Stimulated activated CD4-positive, alpha-beta T cell treated with anti-CD3 and anti-CD28 coated beads, Interleukin-1b, Interleukin-23, amount 100 ng/mL, for 48 hours (primary cell): ENCODE measurements around the gene LCT.
"Not testable (repeated sequence)": the region's sequence is repeated elsewhere in the genome, so short reads cannot be mapped to it uniquely, and the experiment has no call there.

ENCODE experiments used
- DNase-seq: peaks from one replicate; pipeline ENCODE4 v3.0.0-alpha.2; 2020

Gene LCT

GRCh38 chr2:135831180-135831812 is 5.7 kb downstream of the LCT start:
- DNase-seq = no peak

- no peak for DNase-seq
Observed at GRCh38 chr2:135829378-135830135, 7.4 kb downstream of the LCT start.

GRCh38 chr2:135826544-135826943 is 10.4 kb downstream of the LCT start:
- DNase-seq = no peak

- no peak for DNase-seq
Observed at GRCh38 chr2:135825550-135826176, 11.3 kb downstream of the LCT start.

GRCh38 chr2:135825131-135825530 is 11.9 kb downstream of the LCT start:
- no peak for DNase-seq

GRCh38 chr2:135822855-135823254 is 14.1 kb downstream of the LCT start:
- DNase-seq = no peak

GRCh38 chr2:135821190-135821589 is 15.8 kb downstream of the LCT start:
- no peak for DNase-seq

GRCh38 chr2:135820003-135820618 is 16.9 kb downstream of the LCT start:
- DNase-seq = peak; percentile 92

- DNase-seq = peak; percentile 74
Observed at GRCh38 chr2:135818937-135819610, 17.9 kb downstream of the LCT start.

- DNase-seq = no peak
Observed at GRCh38 chr2:135817951-135818350, 19.0 kb downstream of the LCT start.

GRCh38 chr2:135817466-135817865 is 19.5 kb downstream of the LCT start:
- DNase-seq = no peak

- no peak for DNase-seq
Observed at GRCh38 chr2:135815269-135815668, 21.7 kb downstream of the LCT start.

- no peak for DNase-seq
Observed at GRCh38 chr2:135812907-135813511, 24.0 kb downstream of the LCT start.

GRCh38 chr2:135807874-135808273 is 29.1 kb downstream of the LCT start:
- DNase-seq = not testable (repeated sequence)

- no peak for DNase-seq
Observed at GRCh38 chr2:135803278-135803677, 33.7 kb downstream of the LCT start.

- DNase-seq = no peak
Observed at GRCh38 chr2:135802350-135802749, 34.6 kb downstream of the LCT start.

GRCh38 chr2:135800513-135801460 is 36.2 kb downstream of the LCT start:
- DNase-seq = no peak

GRCh38 chr2:135799738-135800137 is 37.2 kb downstream of the LCT start:
- no peak for DNase-seq

GRCh38 chr2:135798762-135799161 is 38.2 kb downstream of the LCT start:
- no peak for DNase-seq

- DNase-seq = no peak
Observed at GRCh38 chr2:135798275-135798705, 38.7 kb downstream of the LCT start.

GRCh38 chr2:135797497-135798274 is 39.3 kb downstream of the LCT start:
- DNase-seq = peak; percentile 79
